ENCODE measurements around the gene RSAD1.

- TF ChIP-seq CTCF (IDR thresholded peaks at IDR 0.05) (no peak), POLR2A (IDR thresholded peaks at IDR 0.05) (no peak), EP300 (IDR thresholded peaks at IDR 0.05) (no peak)
Observed at GRCh38 chr17:50437409-50437808, 41.3 kb upstream of the RSAD1 start.

Measured in gastroesophageal sphincter (tissue), 3 donors.